ENCODE data around the gene TTC23. TPM values are rescaled to one million over a fixed set of nuclear protein-coding genes. Genes with fewer than 3 reads are reported as not detected.
A peak's percentile ranks its signal among the peaks of the same experiment; 100 is the strongest.

Gene TTC23
- total and polyA plus RNA-seq, 2 donors, result 17.8 to 57.0 TPM

DNA sequence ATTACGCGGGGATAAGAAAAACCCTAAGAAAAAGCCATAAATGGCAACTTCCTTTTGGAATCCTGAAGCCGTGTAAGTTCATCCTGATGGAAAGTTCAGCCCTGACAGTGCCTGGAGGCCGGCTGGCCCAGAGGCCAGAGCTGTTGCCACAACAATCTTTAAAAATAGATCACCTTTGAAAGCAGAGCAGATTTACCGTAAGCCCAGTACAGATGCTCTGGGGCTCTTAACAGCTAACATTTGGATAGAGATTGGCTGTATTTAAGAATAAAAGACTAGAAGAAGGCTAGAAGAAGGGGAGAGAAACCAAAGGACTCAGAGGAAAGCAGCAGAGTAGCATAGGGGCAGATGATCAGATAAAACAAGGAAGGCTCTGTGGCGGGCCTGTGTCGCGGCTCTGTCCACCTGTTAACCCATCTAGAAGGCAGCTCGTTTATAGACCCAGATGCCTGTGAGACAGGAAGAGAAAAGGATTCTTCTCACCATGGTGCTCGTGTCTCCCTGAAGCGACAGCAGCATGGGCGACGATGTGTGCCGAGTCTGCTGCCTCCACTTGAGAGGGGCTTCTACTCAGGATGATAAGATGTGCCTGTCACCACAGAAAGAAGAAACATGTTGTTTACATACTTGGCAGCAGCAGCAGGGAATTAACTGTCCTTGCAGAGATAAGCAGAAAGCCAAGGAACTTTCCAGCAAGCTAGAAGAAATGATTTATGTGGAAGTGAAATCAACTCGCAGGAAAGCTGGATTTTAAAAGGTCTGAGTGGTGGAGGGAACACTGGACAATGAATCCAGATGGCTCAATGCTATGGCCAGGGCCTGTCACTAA, 74.6 kb downstream of the TTC23 start:
- H3K36me3 ChIP-seq (ENCODE audit: insufficient read depth), result no peaks in the 10 kb centered on the region
- H3K4me3 ChIP-seq (ENCODE audit: low read depth, low read length), result no peak overlapping the region
- H3K27ac ChIP-seq (ENCODE audit: low read depth), result peak overlapping the region; percentile 54
- no peaks in the 10 kb centered on the region for H3K4me1 ChIP-seq (ENCODE audit: insufficient read depth)
- 27% methylated on average over 15 of the region's 15 CpGs for WGBS
- DNase-seq (ENCODE audit: extremely low spot score), result no peak

- Histone ChIP-seq H3K4me1 (ENCODE audit: insufficient read depth) (no peaks in the 10 kb centered on the region), H3K4me3 (ENCODE audit: low read depth, low read length) (no peak overlapping the region), H3K36me3 (ENCODE audit: insufficient read depth) (no peaks in the 10 kb centered on the region), H3K27ac (ENCODE audit: low read depth) (no peak overlapping the region)
- WGBS, result 95% methylated on average over 3 of the region's 3 CpGs
- no peak for DNase-seq (ENCODE audit: extremely low spot score)
Measured at GRCh38 chr15:99172989-99173388, 76.4 kb downstream of the TTC23 start.

GRCh38 chr15:99172171-99172570, 77.2 kb downstream of the TTC23 start:
- peak overlapping the region; percentile 51 for H3K27ac ChIP-seq (ENCODE audit: low read depth)
- H3K4me1 ChIP-seq (ENCODE audit: insufficient read depth), result no peaks in the 10 kb centered on the region
- WGBS, result 97% methylated on average over 4 of the region's 4 CpGs
- no peak for DNase-seq (ENCODE audit: extremely low spot score)
- H3K4me3 ChIP-seq (ENCODE audit: low read depth, low read length), result no peak overlapping the region
- H3K36me3 ChIP-seq (ENCODE audit: insufficient read depth), result no peaks in the 10 kb centered on the region

- 52% methylated on average over 7 of the region's 7 CpGs for WGBS
- DNase-seq (ENCODE audit: extremely low spot score), result no peak
- no peak overlapping the region for H3K4me3 ChIP-seq (ENCODE audit: low read depth, low read length)
- H3K36me3 ChIP-seq (ENCODE audit: insufficient read depth), result no peaks in the 10 kb centered on the region
- H3K4me1 ChIP-seq (ENCODE audit: insufficient read depth), result no peaks in the 10 kb centered on the region
- H3K27ac ChIP-seq (ENCODE audit: low read depth), result no peak overlapping the region
Measured at GRCh38 chr15:99170476-99171065, 78.8 kb downstream of the TTC23 start.

DNA sequence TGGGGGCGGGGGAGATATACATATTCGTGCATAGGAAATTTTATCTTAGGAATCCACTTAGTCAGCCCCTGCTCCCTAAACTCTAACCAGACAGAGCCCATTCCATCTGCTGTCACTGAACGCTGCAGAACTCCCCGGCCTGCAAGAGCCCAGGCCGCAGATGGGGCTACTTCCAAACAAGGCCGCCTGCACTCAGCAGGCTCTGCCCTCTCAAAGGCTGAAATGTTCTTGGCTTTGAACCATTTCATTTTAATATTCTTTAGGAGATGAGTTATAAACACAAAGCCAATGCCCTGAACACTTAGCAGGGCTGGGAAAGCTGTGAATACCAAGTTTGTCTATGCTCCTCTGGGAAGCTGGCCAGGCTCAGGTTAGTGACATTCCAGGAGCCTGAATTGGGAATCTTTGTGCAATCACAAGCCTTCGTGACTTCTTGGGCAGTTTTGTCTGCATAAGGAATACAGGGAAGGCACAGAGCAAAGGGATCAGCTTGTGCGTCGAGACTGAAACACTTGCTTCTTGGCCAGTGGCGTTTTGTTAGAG, 79.5 kb downstream of the TTC23 start:
- DNase-seq (ENCODE audit: extremely low spot score), result no peak

DNA sequence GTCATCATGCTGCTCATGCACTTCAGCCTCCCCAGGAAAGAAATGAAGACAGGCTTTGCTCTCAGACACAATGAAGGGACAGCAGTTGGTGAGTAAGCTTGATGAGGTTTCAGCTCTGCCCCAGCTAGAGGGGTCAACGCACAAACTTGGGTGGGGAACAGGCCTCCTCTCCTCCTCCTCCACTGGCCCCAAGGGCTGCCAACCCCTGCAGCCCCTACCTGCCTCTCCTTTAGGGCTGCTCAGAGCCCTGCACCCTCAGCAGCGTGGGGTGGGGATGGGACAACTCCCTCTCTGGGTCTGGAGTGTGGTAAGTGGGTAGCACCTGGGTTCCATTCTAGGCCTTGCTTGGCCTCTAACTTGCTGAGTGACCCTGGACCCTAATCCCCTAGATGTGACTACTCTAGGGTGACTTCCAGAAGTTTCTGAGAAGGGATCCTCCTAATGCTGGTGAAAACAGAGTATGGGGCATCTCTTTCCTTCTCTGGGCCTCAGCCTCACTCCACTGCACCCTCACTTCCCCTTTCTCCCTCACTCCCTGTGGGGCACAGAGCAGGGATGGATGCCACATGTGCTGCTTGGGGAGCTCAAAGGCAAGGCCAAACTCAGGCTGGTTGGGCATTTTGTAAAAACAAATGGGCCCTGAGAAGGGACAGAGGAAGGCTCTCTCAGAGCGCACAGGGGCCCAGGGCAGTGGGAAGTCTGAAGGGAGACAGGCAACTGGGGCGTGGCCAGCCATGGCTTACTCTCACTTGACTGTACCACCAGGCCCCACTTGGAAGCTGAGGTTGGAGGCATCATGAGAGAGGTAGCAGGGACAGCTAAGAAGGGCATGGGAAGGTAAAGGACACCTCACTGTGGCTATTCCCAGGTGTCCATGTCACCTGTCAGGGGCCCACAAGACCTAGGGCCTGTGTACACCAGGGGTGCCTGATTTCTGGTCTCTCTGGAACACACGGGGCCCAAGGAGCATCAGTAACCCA, 80.5 kb downstream of the TTC23 start:
- Histone ChIP-seq H3K4me1 (ENCODE audit: insufficient read depth) (no peaks in the 10 kb centered on the region), H3K4me3 (ENCODE audit: low read depth, low read length) (no peak overlapping the region), H3K36me3 (ENCODE audit: insufficient read depth) (peaks cover 3% of the 10 kb centered on the region), H3K27ac (ENCODE audit: low read depth) (peak overlapping the region; percentile 84)
- 82% methylated on average over 5 of the region's 5 CpGs for WGBS
- no peak for DNase-seq (ENCODE audit: extremely low spot score)

More for the DNA sequence above, 79.5 kb downstream of the TTC23 start:
- Histone ChIP-seq H3K4me1 (ENCODE audit: insufficient read depth) (no peaks in the 10 kb centered on the region), H3K36me3 (ENCODE audit: insufficient read depth) (peaks cover 3% of the 10 kb centered on the region), H3K27ac (ENCODE audit: low read depth) (peak overlapping the region; percentile 84), H3K4me3 (ENCODE audit: low read depth, low read length) (no peak overlapping the region)
- 33% methylated on average over 10 of the region's 10 CpGs for WGBS

DNA sequence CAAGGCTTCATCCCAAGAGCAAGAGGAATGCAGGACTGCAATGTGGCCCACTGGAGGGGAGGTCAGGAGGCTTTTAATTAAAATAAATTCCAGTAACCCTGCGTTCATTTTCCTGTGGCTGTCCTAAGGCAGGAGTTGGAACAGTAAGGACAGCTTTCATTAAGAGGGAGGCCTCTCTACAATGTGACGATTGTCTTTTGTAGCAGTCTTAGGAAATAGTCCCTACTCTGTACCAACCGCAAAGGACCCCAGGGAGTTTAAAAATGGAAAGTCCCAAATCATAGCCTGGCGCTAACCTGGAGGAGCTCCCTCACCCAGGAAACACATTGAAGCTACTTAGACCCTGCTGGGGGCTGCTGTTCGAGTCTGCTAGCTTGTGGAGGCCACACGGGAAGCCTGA, 81.7 kb downstream of the TTC23 start:
- peaks cover 3% of the 10 kb centered on the region for H3K36me3 ChIP-seq (ENCODE audit: insufficient read depth)
- no peak overlapping the region for H3K27ac ChIP-seq (ENCODE audit: low read depth)
- H3K4me3 ChIP-seq (ENCODE audit: low read depth, low read length), result no peak overlapping the region
- WGBS, result 88% methylated on average over 6 of the region's 6 CpGs
- no peaks in the 10 kb centered on the region for H3K4me1 ChIP-seq (ENCODE audit: insufficient read depth)
- DNase-seq (ENCODE audit: extremely low spot score), result no peak

DNA sequence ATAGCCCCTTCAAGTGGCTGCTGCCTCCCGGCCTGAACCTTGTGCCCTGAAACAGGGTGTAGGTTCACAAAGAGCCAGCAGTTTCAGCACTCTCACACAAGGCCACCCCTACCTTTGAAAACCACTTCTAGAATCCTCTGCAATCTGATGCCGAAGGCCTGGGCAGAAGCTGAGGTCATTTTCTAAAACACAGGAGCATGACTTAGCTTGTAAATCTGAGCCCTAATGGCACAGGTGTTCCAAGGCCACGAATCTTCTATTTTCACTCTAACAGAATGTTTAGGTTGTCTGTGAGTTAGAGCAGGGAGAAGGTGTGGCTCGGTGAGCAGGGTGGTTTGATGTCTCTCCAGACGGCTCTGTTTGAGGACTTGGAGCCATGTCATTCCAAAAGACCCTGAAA, 82.2 kb downstream of the TTC23 start:
- no peak for DNase-seq (ENCODE audit: extremely low spot score)
- no peak overlapping the region for H3K4me3 ChIP-seq (ENCODE audit: low read depth, low read length)
- no peaks in the 10 kb centered on the region for H3K4me1 ChIP-seq (ENCODE audit: insufficient read depth)
- no peak overlapping the region for H3K27ac ChIP-seq (ENCODE audit: low read depth)
- WGBS, result 70% methylated on average over 5 of the region's 5 CpGs
- peaks cover 3% of the 10 kb centered on the region for H3K36me3 ChIP-seq (ENCODE audit: insufficient read depth)

- DNase-seq (ENCODE audit: extremely low spot score), result no peak
- H3K27ac ChIP-seq (ENCODE audit: low read depth), result no peak overlapping the region
- 85% methylated on average over 23 of the region's 23 CpGs for WGBS
- H3K36me3 ChIP-seq (ENCODE audit: insufficient read depth), result peaks cover 3% of the 10 kb centered on the region
- no peaks in the 10 kb centered on the region for H3K4me1 ChIP-seq (ENCODE audit: insufficient read depth)
- no peak overlapping the region for H3K4me3 ChIP-seq (ENCODE audit: low read depth, low read length)
Measured at GRCh38 chr15:99165956-99166689, 83.3 kb downstream of the TTC23 start.

- H3K36me3 ChIP-seq (ENCODE audit: insufficient read depth), result peaks cover 3% of the 10 kb centered on the region
- no peak overlapping the region for H3K4me3 ChIP-seq (ENCODE audit: low read depth, low read length)
- no peak for DNase-seq (ENCODE audit: extremely low spot score)
- no peak overlapping the region for H3K27ac ChIP-seq (ENCODE audit: low read depth)
- 70% methylated on average over 3 of the region's 3 CpGs for WGBS
- no peaks in the 10 kb centered on the region for H3K4me1 ChIP-seq (ENCODE audit: insufficient read depth)
Measured at GRCh38 chr15:99165020-99165790, 84.2 kb downstream of the TTC23 start.

DNA sequence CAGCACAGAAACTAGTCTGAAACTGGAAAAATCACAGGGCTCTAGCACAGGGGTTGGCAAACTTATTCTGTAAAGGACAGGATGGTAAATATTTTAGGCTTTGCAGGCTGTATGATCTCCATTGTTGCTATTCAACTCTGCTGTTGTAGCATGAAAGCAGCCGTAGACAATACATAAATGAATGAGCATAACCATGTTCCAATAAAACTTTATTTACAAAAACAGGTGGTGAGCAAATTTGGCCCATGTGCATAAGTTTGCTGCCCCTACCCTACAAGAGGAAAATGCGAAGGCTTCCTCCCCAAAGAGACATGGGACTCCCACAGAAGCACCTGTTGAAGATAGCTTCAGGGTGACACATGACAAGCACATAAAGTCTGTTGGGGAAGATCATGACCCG, 85.3 kb downstream of the TTC23 start:
- no peak overlapping the region for H3K27ac ChIP-seq (ENCODE audit: low read depth)
- H3K36me3 ChIP-seq (ENCODE audit: insufficient read depth), result peaks cover 3% of the 10 kb centered on the region
- no peaks in the 10 kb centered on the region for H3K4me1 ChIP-seq (ENCODE audit: insufficient read depth)
- DNase-seq (ENCODE audit: extremely low spot score), result no peak
- no peak overlapping the region for H3K4me3 ChIP-seq (ENCODE audit: low read depth, low read length)
- WGBS, result 95% methylated on average over 3 of the region's 3 CpGs

DNA sequence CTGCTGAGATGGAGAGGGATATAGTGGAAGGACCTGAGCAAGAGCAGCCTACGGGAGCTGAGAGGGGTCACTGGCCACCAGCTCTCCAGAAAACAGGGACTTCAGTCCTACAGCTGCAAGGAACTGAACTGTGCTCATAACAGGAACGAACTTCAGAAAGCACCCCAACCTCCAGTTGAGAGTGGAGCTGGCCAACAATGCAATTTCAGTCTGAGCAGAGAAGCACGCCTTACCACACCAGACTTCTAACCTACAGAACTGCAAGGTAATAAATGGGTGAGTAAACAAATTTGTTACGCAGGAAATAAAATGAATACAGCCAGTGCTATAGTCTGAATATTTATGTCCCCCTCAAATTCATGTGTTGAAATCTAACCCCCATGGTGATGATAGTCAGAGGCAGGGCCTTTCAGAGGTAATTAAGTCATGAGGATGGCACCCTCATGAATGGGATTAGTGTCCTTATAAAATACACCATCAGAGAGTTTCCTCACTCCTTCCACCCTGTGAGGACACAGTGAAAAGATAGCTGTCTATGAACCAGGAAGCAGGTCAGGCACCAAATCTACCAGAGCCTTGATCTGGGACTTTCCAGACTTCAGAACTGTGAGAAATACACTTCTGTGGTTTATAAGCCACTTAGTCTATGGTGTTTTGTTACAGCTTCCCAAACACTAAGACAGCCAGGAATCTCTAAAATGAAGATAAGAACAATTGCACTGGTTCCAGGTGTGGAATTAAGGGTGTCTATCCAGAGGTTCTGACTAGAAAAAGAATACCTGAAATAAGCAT, 85.9 kb downstream of the TTC23 start:
- H3K27ac ChIP-seq (ENCODE audit: low read depth), result no peak overlapping the region
- no peaks in the 10 kb centered on the region for H3K4me1 ChIP-seq (ENCODE audit: insufficient read depth)
- WGBS, result 90% methylated on average over 4 of the region's 4 CpGs
- H3K36me3 ChIP-seq (ENCODE audit: insufficient read depth), result peaks cover 3% of the 10 kb centered on the region
- no peak for DNase-seq (ENCODE audit: extremely low spot score)
- no peak overlapping the region for H3K4me3 ChIP-seq (ENCODE audit: low read depth, low read length)

Measured in urinary bladder (tissue), 4 donors.